Neural cell (in vitro differentiated cells): ENCODE measurements around the gene FASTK. TPM values are rescaled to one million over a fixed set of nuclear protein-coding genes. Genes with fewer than 3 reads are reported as not detected.

Source experiments
- H2AFZ ChIP-seq: fragments of 200-600, 300-800 bp; sonication (generic), shearing (Covaris generic); 2 replicates; pipeline ENCODE4 v1.6.0; 2014; ENCODE audit warnings: low read depth, mild to moderate bottlenecking, antibody characterized with exemption, low read length, moderate library complexity
- H3F3A ChIP-seq: fragments of 200-600 bp; shearing (Covaris generic); 2 replicates; pipeline ENCODE4 v1.6.1; 2016; ENCODE audit warnings: mild to moderate bottlenecking, moderate library complexity, mixed read lengths, antibody characterized with exemption, low read length; ENCODE audit not compliant: insufficient read depth, poor library complexity, severe bottlenecking
- H3K27ac ChIP-seq: fragments of 200-600, 300-800 bp; sonication (generic), shearing (Covaris generic); 2 replicates; pipeline ENCODE4 v1.5.1; 2014; ENCODE audit warnings: mild to moderate bottlenecking, low read length, moderate library complexity
- H3K27me3 ChIP-seq: fragments of 300-800, 200-600 bp; sonication (generic), shearing (Covaris generic); 2 replicates; pipeline ENCODE4 v1.6.0; 2014; ENCODE audit warnings: mild to moderate bottlenecking, low read depth, low read length, moderate library complexity; ENCODE audit not compliant: insufficient read depth
- H3K36me3 ChIP-seq: fragments of 300-800, 200-600 bp; sonication (generic), shearing (Covaris generic); 2 replicates; pipeline ENCODE4 v1.5.1; 2014; ENCODE audit warnings: mild to moderate bottlenecking, antibody characterized with exemption, low read length, moderate library complexity; ENCODE audit not compliant: insufficient read depth
- H3K4me2 ChIP-seq: fragments of 300-800, 200-600 bp; sonication (generic), shearing (Covaris generic); 2 replicates; pipeline ENCODE4 v1.6.0; 2014; ENCODE audit warnings: mild to moderate bottlenecking, low read length
- H3K4me3 ChIP-seq: fragments of 300-800, 200-600 bp; sonication (generic), shearing (Covaris generic); 2 replicates; pipeline ENCODE4 v1.5.1; 2014; ENCODE audit warnings: mild to moderate bottlenecking, low read length, moderate library complexity
- H3K79me2 ChIP-seq: fragments of 200-600 bp; shearing (Covaris generic); replicated peaks from 2 replicates; pipeline ENCODE4 v1.6.0; 2014; ENCODE audit warnings: mild to moderate bottlenecking, low read length, moderate library complexity; ENCODE audit not compliant: insufficient read depth
- H3K9ac ChIP-seq: fragments of 300-800, 200-600 bp; sonication (generic), shearing (Covaris generic); 2 replicates; pipeline ENCODE4 v1.6.1; 2016; ENCODE audit warnings: mild to moderate bottlenecking, low read length, mixed read lengths
- H3K9me2 ChIP-seq: fragments of 200-600 bp; shearing (Covaris generic); 2 replicates; pipeline ENCODE4 v1.6.1; 2016; ENCODE audit warnings: mild to moderate bottlenecking, low read length, mixed read lengths; ENCODE audit not compliant: insufficient read depth
- H3K9me3 ChIP-seq: fragments of 200-600, 300-800 bp; sonication (generic), shearing (Covaris generic); 2 replicates; pipeline ENCODE4 v1.6.1; 2016; ENCODE audit warnings: mild to moderate bottlenecking, mixed run types, low read length, moderate library complexity, mixed read lengths
- H4K20me1 ChIP-seq: fragments of 200-600 bp; shearing (Covaris generic); 2 replicates; pipeline ENCODE4 v1.6.1; 2016; ENCODE audit warnings: mild to moderate bottlenecking, mixed run types; ENCODE audit not compliant: insufficient read depth
- CTCF ChIP-seq: fragments of 450-650 bp; IDR thresholded peaks from 2 replicates; pipeline ENCODE4 v1.5.1; 2014; ENCODE audit warnings: antibody characterized with exemption, mild to moderate bottlenecking, moderate library complexity; ENCODE audit not compliant: poor library complexity, severe bottlenecking
- EP300 ChIP-seq: fragments of 450-650 bp; conservative IDR thresholded peaks from 2 replicates; pipeline ENCODE4 v1.6.1; 2014; ENCODE audit warnings: antibody characterized with exemption, mild to moderate bottlenecking, moderate library complexity; ENCODE audit not compliant: poor library complexity, severe bottlenecking
- EZH2 ChIP-seq: fragments of 200-600, 300-800 bp; shearing (Covaris generic), sonication (generic); IDR thresholded peaks from 2 replicates; pipeline ENCODE4 v1.6.1; 2014; ENCODE audit warnings: antibody characterized with exemption, low read length, borderline replicate concordance, mild to moderate bottlenecking; ENCODE audit not compliant: insufficient read depth, poor library complexity, severe bottlenecking
- MXI1 ChIP-seq: fragments of 450-650 bp; conservative IDR thresholded peaks from 2 replicates; pipeline ENCODE4 v1.6.1; 2014; ENCODE audit warnings: antibody characterized with exemption, mild to moderate bottlenecking; ENCODE audit not compliant: poor library complexity, severe bottlenecking
- POLR2AphosphoS5 ChIP-seq: IDR thresholded peaks from 2 replicates; pipeline ENCODE4 v1.6.1; 2012
- RAD21 ChIP-seq: fragments of 450-650 bp; conservative IDR thresholded peaks from 2 replicates; pipeline ENCODE4 v1.6.1; 2014; ENCODE audit warnings: antibody characterized with exemption, mild to moderate bottlenecking, moderate library complexity
- REST ChIP-seq: IDR thresholded peaks from 2 replicates; pipeline ENCODE4 v1.6.1; 2012; ENCODE audit warnings: borderline replicate concordance
- SMC3 ChIP-seq: fragments of 450-650 bp; conservative IDR thresholded peaks from 2 replicates; pipeline ENCODE4 v1.6.1; 2014; ENCODE audit warnings: antibody characterized with exemption, mild to moderate bottlenecking, moderate library complexity; ENCODE audit not compliant: poor library complexity
- TAF1 ChIP-seq: IDR thresholded peaks from 2 replicates; pipeline ENCODE4 v1.6.1; 2012; ENCODE audit warnings: low read depth
- polyA plus RNA-seq: library from polyadenylated mRNA; depleted of rRNA; stranded (reverse); fragments of >200 nt; gene quantifications from 2 replicates; pipeline ENCODE4 v1.2.3, GENCODE V29; 2014

FASTK gene
- polyA plus RNA-seq, 1 donor from 2014 or later, result 147 TPM

- Histone ChIP-seq H3K27ac (no peak overlapping the region), H3K27me3 (no peaks in the 10 kb centered on the region), H3K36me3 (no peaks in the 10 kb centered on the region), H3K9me3 (no peaks in the 10 kb centered on the region), H3K9ac (no peak overlapping the region), H3F3A (no peaks in the 10 kb centered on the region), H3K9me2 (no peaks in the 10 kb centered on the region), H2AFZ (no peak overlapping the region), H3K4me3 (no peak overlapping the region), H4K20me1 (no peaks in the 10 kb centered on the region), H3K4me2 (no peak overlapping the region), H3K79me2 (no peaks in the 10 kb centered on the region)
- TF ChIP-seq MXI1, result no peak
- no peak for TF ChIP-seq EZH2
Observed at GRCh38 chr7:151066273-151066974, 14.2 kb downstream of the FASTK start.

- Histone ChIP-seq H3K9me2 (no peaks in the 10 kb centered on the region), H3F3A (no peaks in the 10 kb centered on the region), H3K79me2 (no peaks in the 10 kb centered on the region), H3K4me2 (no peak overlapping the region), H3K9ac (no peak overlapping the region), H2AFZ (no peak overlapping the region), H3K4me3 (no peak overlapping the region), H3K27ac (no peak overlapping the region), H3K9me3 (no peaks in the 10 kb centered on the region), H4K20me1 (no peaks in the 10 kb centered on the region), H3K27me3 (peaks cover under 1% of the 10 kb centered on the region), H3K36me3 (no peaks in the 10 kb centered on the region)
- TF ChIP-seq MXI1 (no peak), EZH2 (no peak), RAD21 (no peak), SMC3 (no peak), EP300 (no peak), REST (no peak)
Observed at GRCh38 chr7:151065516-151065915, 15.1 kb downstream of the FASTK start.

GRCh38 chr7:151064993-151065392 lies 15.6 kb downstream of the FASTK start:
- H3K9ac ChIP-seq, result no peak overlapping the region
- no peak overlapping the region for H2AFZ ChIP-seq
- no peaks in the 10 kb centered on the region for H3F3A ChIP-seq
- no peak overlapping the region for H3K4me2 ChIP-seq
- H3K36me3 ChIP-seq, result no peaks in the 10 kb centered on the region
- no peak overlapping the region for H3K4me3 ChIP-seq
- H3K27ac ChIP-seq, result no peak overlapping the region
- peaks cover 5% of the 10 kb centered on the region for H3K27me3 ChIP-seq
- no peak for TF ChIP-seq SMC3
- no peak for TF ChIP-seq REST
- TF ChIP-seq RAD21, result no peak
- TF ChIP-seq POLR2AphosphoS5, result no peak
- TF ChIP-seq EP300, result no peak
- no peak for TF ChIP-seq CTCF
- no peak for TF ChIP-seq EZH2
- no peak for TF ChIP-seq MXI1
- TF ChIP-seq TAF1, result no peak
- H3K9me3 ChIP-seq, result no peaks in the 10 kb centered on the region
- no peaks in the 10 kb centered on the region for H4K20me1 ChIP-seq
- H3K79me2 ChIP-seq, result no peaks in the 10 kb centered on the region
- no peaks in the 10 kb centered on the region for H3K9me2 ChIP-seq
